GM12801 (cell line): Measurements from ENCODE around the gene R3HCC1L.

Source experiments
- CTCF ChIP-seq: IDR thresholded peaks from one replicate; pipeline ENCODE4 v1.5.1; 2011; ENCODE audit warnings: control low read depth; ENCODE audit not compliant: insufficient read length; ENCODE audit errors: extremely low read depth

The R3HCC1L gene

GRCh38 chr10:98154076-98154475 lies 19.6 kb downstream of the R3HCC1L start:
- TF ChIP-seq CTCF, result no peak

GRCh38 chr10:98158576-98158975 lies 24.1 kb downstream of the R3HCC1L start:
- no peak for TF ChIP-seq CTCF

GRCh38 chr10:98163941-98164340 lies 29.5 kb downstream of the R3HCC1L start:
- no peak for TF ChIP-seq CTCF

GRCh38 chr10:98167191-98167590 lies 32.7 kb downstream of the R3HCC1L start:
- TF ChIP-seq CTCF, result no peak

GRCh38 chr10:98168147-98168546 lies 33.7 kb downstream of the R3HCC1L start:
- TF ChIP-seq CTCF, result no peak

GRCh38 chr10:98168766-98169165 lies 34.3 kb downstream of the R3HCC1L start:
- no peak for TF ChIP-seq CTCF

- TF ChIP-seq CTCF, result no peak
Observed at GRCh38 chr10:98169379-98169778, 34.9 kb downstream of the R3HCC1L start.
